Measurements from ENCODE around the gene LAG3.
A peak's percentile ranks its signal among the peaks of the same experiment; 100 is the strongest.

Gene LAG3

DNA sequence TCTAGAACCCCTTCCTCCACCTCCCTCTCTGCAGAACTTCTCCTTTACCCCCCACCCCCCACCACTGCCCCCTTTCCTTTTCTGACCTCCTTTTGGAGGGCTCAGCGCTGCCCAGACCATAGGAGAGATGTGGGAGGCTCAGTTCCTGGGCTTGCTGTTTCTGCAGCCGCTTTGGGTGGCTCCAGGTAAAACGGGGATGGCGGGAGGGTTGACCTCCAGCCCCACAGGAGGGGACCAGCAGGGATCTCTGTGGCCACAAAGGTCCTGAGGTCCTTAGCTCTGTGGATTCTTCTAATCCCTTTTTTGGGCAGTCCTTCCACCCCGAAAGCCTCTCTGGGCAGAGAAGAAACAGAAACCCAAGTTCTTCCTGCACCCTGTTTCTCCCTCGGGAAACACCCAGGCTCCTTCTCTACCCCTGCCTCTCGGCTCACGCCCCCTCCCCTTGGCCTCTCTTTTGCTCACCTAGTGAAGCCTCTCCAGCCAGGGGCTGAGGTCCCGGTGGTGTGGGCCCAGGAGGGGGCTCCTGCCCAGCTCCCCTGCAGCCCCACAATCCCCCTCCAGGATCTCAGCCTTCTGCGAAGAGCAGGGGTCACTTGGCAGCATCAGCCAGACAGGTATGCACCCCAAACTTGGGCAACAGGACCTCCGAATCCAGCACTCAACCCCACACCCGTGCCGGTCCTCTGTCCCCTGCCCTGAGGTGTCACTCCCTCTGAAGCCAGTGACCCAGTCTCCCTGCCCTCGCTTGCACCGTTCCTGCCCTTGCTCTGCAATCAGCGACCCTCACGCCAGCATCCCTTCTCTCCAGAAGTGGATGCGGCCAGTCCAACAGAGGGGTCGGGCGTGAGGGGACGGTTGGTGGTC lies 638 bp downstream of the LAG3 start:
- no peak for FAIRE-seq

DNA sequence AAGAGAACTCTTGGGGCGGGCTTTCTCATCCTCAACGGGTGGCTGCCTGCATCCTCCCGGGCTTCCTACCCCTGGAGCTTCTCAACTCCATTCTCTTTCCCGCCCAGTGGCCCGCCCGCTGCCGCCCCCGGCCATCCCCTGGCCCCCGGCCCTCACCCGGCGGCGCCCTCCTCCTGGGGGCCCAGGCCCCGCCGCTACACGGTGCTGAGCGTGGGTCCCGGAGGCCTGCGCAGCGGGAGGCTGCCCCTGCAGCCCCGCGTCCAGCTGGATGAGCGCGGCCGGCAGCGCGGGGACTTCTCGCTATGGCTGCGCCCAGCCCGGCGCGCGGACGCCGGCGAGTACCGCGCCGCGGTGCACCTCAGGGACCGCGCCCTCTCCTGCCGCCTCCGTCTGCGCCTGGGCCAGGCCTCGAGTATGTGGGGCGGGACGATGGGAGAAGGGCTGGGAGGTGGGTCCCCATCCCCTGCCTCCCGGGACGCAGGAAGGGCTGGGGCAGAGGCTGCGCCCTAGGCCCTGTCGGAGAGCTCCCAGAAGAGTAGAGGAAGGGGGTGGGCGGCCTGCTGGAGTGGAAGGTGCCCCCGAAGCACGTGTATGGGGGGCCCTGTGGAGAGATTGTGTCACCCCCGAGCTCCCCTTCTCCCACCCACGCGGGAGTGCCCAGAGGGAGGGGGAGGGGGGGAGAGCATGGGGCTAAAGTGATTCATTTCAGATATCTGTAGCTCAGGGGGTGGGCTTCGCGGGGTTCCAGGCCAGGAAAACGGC lies 1.5 kb downstream of the LAG3 start:
- FAIRE-seq, result no peak

- no peak for FAIRE-seq
Measured at GRCh38 chr12:6774499-6775062, 2.3 kb downstream of the LAG3 start.

GRCh38 chr12:6775185-6776174 lies 3.2 kb downstream of the LAG3 start:
- no peak for FAIRE-seq

DNA sequence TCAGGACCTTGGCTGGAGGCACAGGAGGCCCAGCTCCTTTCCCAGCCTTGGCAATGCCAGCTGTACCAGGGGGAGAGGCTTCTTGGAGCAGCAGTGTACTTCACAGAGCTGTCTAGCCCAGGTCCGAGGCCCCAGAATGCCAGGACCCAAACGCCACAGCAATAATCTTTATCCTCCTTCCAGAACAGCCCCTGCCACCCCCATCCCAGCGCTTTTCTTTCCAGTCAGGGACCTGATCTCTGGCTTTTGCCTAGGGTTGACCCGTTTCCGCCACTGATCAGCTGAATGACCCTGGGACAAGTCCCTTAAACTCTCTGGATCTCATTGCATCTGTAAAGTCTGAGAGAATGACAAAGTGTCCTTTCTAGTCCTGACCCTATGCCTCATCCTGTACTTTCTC lies 5.1 kb downstream of the LAG3 start:
- no peak for FAIRE-seq

DNA sequence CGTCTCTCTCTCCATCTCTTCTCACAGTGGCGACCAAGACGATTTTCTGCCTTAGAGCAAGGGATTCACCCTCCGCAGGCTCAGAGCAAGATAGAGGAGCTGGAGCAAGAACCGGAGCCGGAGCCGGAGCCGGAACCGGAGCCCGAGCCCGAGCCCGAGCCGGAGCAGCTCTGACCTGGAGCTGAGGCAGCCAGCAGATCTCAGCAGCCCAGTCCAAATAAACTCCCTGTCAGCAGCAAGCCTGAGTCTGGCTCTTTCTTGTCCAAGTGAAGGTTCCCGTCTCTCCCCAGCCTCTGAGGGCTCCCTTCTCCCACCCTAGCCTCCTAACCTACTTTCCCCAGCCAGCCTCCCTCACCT lies 5.9 kb downstream of the LAG3 start:
- FAIRE-seq, result no peak

DNA sequence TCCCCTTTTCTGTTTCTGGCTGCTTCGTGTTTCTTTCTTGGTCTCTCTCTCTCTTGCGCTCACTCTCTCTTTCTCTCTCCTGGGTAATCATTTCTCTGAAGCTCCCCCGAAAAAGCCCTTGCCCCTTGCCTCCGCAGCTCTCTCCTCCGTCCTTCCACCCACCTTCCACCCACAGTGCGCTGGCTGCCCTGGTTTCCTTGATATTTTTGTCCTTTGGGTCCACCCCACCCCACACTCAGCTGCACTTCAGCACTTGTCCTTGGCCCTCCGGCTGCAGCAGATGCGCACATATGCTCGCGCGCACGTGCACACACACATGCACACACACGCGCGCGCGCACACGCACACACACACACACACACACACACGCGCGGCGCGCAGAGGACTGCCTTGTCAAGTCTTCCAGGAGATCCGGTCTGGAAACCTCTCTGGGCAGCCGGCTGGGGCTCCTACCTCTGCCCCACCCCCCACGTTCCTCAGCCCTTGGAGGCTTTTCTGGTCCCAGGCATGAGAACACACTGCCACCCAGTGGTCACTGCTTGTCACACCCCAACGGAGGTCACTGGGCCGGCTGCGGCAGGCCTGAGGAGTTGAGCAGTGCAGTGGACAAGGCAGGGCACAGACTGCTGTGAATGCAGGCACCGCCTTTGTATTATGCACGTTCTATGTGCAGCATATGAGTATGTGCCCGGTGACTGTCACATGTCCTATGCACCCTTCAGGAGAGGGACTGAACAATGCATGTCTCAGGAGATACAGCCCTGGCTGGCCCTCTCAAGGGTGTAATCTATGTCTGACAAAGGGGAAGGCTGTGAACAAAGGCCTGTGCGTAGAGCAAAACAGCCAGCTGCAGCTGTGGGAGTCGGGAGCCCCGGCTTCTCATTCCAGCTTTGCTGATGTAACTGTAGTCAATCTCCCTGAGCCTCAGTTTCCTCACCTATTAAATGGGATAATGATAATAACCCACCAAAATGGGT lies 6.5 kb downstream of the LAG3 start:
- FAIRE-seq, result peak; percentile 61

GRCh38 chr12:6779708-6780432 lies 7.5 kb downstream of the LAG3 start:
- no peak for FAIRE-seq

GRCh38 chr12:6780573-6780972 lies 8.3 kb downstream of the LAG3 start:
- FAIRE-seq, result no peak

- no peak for FAIRE-seq
Measured at GRCh38 chr12:6782119-6782518, 9.8 kb downstream of the LAG3 start.

DNA sequence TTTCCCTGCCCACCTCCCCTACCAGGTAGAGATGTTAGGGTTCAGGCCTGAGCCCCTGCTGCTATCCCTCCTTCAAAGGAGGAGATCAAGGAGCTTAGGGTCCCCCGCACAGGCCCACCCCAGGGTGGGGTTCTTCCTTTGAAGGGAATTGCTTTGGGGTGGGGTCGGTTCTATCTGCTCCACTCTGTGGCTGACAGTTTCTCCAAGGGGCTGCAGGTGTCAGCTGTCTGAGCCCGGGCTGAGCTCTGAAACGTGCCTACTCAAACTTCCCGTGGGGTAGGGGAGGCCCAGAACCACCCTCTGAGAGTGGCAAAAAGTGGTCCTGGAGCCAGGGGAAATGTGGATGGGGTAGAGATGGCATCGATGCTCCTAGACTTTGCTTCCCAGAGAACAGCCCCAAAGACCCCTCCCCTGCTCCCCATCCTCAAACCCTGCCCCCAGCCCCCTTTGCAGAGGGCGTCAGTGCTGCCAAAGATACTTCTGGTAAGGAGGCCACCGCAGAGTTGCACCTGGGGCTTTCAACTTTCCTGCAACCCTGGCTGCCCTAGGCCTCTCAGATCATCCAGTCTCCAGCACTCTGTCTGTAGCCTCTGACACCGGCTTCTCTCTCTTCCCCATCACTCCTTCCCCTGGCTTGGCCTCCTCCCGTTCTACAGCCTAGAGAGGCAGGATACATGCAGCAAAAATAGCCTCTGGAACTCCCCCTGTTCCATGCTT lies 10.7 kb downstream of the LAG3 start:
- no peak for FAIRE-seq

DNA sequence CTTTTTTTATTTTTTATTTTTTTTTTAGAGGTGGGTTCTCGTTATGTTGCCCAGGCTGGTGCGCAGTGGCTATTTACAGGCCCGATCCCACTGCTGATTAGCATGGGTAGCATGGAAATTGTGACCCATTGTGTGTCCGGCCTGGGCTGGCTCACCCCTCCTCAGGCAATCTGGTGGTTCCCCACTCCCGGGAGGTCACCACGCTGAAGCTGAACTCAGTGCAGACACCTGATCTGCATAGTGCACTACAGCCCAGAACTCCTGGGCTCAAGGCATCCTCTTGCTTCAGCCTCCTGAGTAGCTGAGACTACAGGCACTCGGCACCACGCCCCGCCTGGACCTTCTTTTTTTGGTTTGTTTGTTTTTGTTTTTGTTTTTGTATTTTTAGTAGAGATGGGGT lies 11.5 kb downstream of the LAG3 start:
- no peak for FAIRE-seq

- FAIRE-seq, result no peak
Measured at GRCh38 chr12:6784296-6784695, 12.0 kb downstream of the LAG3 start.

DNA sequence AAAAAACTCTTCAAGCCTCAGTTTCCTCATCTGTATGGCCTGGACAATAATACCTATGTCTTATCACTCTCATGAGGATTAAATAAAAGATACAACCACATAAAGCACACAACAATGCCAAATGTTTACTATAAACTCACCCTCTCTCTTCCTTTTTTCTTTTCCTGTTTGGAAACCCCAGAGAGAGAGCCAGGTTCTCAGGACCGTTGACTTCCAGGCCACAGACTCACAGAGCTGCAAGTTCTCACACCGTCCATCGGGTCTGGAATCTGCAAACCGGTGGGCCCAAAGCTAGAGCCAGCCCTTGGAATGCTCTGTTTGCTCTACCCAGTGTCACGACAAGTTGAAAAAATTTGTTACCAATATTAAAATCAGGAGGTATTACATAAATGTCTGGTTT lies 12.4 kb downstream of the LAG3 start:
- no peak for FAIRE-seq

- FAIRE-seq, result no peak
Measured at GRCh38 chr12:6786416-6787094, 14.2 kb downstream of the LAG3 start.

GRCh38 chr12:6787309-6787708 lies 15.0 kb downstream of the LAG3 start:
- FAIRE-seq, result no peak

DNA sequence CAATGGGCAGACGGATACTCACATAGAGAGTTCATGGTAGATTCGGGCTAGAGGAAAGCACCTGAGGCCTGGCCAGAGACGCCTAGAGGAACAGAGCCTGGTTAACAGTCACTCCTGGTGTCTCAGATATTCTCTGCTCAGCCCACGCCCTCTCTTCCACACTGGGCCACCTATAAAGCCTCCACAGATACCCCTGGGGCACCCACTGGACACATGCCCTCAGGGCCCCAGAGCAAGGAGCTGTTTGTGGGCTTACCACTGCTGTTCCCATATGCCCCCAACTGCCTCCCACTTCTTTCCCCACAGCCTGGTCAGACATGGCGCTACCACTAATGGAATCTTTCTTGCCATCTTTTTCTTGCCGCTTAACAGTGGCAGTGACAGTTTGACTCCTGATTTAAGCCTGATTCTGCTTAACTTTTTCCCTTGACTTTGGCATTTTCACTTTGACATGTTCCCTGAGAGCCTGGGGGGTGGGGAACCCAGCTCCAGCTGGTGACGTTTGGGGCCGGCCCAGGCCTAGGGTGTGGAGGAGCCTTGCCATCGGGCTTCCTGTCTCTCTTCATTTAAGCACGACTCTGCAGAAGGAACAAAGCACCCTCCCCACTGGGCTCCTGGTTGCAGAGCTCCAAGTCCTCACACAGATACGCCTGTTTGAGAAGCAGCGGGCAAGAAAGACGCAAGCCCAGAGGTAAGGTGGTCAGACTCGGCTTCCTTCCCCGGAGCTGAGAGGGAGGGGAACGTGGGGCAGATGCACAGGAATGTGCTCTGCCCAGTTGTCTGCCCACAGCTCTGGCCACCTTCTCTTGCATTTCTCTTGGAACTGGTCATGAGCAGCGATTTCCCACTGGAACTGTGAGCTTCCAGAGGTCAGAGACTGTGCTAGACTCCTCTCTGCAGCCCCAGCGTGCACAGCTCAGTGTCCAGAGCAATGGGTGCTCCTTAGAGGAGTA lies 16.9 kb downstream of the LAG3 start, which contains the start of gene CD4:
CD4 (plus strand) TSS at position 557 of the 953 bp plus-strand sequence. CDS start 10,611 bp downstream, outside the sequence.
- no peak for FAIRE-seq

All from endometrium (tissue), 2 donors.